ENCODE measurements around the gene ITPR1. TPM values are rescaled to one million over a fixed set of nuclear protein-coding genes. Genes with fewer than 3 reads are reported as not detected.

Gene ITPR1
- total and polyA plus RNA-seq, 5 donors from 2014 or later: 6.9 to 97.5 (median 9.5) TPM

DNA sequence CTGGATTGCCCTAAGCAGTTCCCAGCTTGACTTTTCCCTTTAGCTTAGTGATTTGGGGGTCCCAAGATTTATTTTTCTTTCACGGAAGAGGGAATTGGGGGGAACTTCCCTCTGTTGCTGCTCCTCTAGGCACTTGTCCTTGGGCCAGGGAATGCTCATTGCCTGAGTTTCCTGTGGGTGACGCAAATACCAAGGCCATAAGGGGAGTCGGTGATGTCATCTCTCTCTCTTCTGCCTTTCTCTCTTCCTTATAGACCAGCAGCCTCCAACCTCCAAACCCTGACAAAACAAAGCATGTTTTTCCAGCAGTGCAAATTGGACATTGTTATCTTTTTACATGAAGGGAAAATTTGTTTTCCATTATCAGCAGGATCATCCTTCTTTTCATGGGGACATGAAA, 120.2 kb downstream of the ITPR1 start:
- Mint-ChIP-seq H3K9me3 (peaks cover 0 to 3% (median 0%) of the 10 kb centered on the region in 7 donors), H3K36me3 (peaks cover 5% of the 10 kb centered on the region)

GRCh38 chr3:4614070-4614469, 120.9 kb downstream of the ITPR1 start:
- Histone ChIP-seq H3K27me3 (ENCODE audit: control insufficient read depth, insufficient read depth, low read length) (no peaks in the 10 kb centered on the region), H3K9me3 (ENCODE audit: control insufficient read depth in 2 of 2, low read length in 2 of 2) (no peaks in the 10 kb centered on the region), H3K36me3 (ENCODE audit: control insufficient read depth, insufficient read depth, low read length) (no peaks in the 10 kb centered on the region), H3K4me3 (ENCODE audit: low read depth, low read length) (no peak overlapping the region), H3K27ac (ENCODE audit: insufficient read depth, low read length, poor library complexity, severe bottlenecking) (no peak overlapping the region), H3K4me1 (ENCODE audit: control insufficient read depth, insufficient read depth, low read length, poor library complexity, severe bottlenecking) (no peaks in the 10 kb centered on the region)
- Mint-ChIP-seq H3K4me1 (peaks cover 4 to 17% (median 15%) of the 10 kb centered on the region in 4 donors), H3K4me3 (no peak overlapping the region), H3K27ac (no peak overlapping the region), H3K27me3 (no peaks in the 10 kb centered on the region), H3K9me3 (peaks cover 0 to 3% (median 0%) of the 10 kb centered on the region in 7 donors), H3K36me3 (peaks cover 5% of the 10 kb centered on the region)
- ATAC-seq (ENCODE audit: low read depth in 2 of 2) (no peak), DNase-seq (no peak)

More for the DNA sequence above, 120.2 kb downstream of the ITPR1 start:
- Histone ChIP-seq H3K27me3 (ENCODE audit: control insufficient read depth, insufficient read depth, low read length) (no peaks in the 10 kb centered on the region), H3K4me3 (ENCODE audit: low read depth, low read length) (no peak overlapping the region), H3K9me3 (ENCODE audit: control insufficient read depth in 2 of 2, low read length in 2 of 2) (no peaks in the 10 kb centered on the region), H3K27ac (ENCODE audit: insufficient read depth, low read length, poor library complexity, severe bottlenecking) (no peak overlapping the region), H3K4me1 (ENCODE audit: control insufficient read depth, insufficient read depth, low read length, poor library complexity, severe bottlenecking) (no peaks in the 10 kb centered on the region), H3K36me3 (ENCODE audit: control insufficient read depth, insufficient read depth, low read length) (no peaks in the 10 kb centered on the region)
- peaks cover 2 to 15% (median 10%) of the 10 kb centered on the region in 4 donors for H3K4me1 Mint-ChIP-seq
- ATAC-seq (ENCODE audit: low read depth in 2 of 2): no peak
- no peak overlapping the region for H3K4me3 Mint-ChIP-seq
- peak overlapping the region in 1 of 3 donors; percentile 69 for H3K27ac Mint-ChIP-seq
- no peak for DNase-seq
- H3K27me3 Mint-ChIP-seq: no peaks in the 10 kb centered on the region

DNA sequence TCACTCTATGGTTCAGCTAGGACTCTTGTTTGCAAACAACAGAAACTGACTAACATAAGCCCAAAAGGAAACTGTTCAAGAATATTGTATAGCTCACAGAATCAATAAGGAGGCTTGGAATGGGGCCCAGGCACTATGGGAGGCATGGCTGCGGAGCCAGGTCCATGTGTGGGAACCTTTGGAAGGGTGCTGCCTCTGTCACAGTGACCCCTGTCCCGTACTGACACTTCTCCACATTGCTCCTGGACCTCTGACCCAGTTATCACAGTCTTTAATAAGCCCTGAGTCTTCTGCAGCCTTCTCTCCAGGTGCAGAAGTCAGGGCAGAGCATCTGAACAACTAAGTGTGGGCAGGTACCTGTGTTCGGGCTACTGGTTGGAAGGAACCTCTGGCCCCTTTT, 121.8 kb downstream of the ITPR1 start:
- H3K27me3 Mint-ChIP-seq: no peaks in the 10 kb centered on the region
- no peak overlapping the region for H3K4me3 Mint-ChIP-seq
- no peak overlapping the region for H3K27ac Mint-ChIP-seq
- H3K27ac ChIP-seq (ENCODE audit: insufficient read depth, low read length, poor library complexity, severe bottlenecking): no peak overlapping the region
- H3K9me3 ChIP-seq (ENCODE audit: control insufficient read depth in 2 of 2, low read length in 2 of 2): no peaks in the 10 kb centered on the region
- H3K4me1 ChIP-seq (ENCODE audit: control insufficient read depth, insufficient read depth, low read length, poor library complexity, severe bottlenecking): no peaks in the 10 kb centered on the region
- ATAC-seq (ENCODE audit: low read depth in 2 of 2) (no peak), DNase-seq (no peak)
- no peaks in the 10 kb centered on the region for H3K27me3 ChIP-seq (ENCODE audit: control insufficient read depth, insufficient read depth, low read length)
- H3K36me3 ChIP-seq (ENCODE audit: control insufficient read depth, insufficient read depth, low read length): no peaks in the 10 kb centered on the region
- H3K9me3 Mint-ChIP-seq: peaks cover 0 to 3% (median 0%) of the 10 kb centered on the region in 7 donors
- peaks cover 5% of the 10 kb centered on the region for H3K36me3 Mint-ChIP-seq
- no peak overlapping the region for H3K4me3 ChIP-seq (ENCODE audit: low read depth, low read length)
- H3K4me1 Mint-ChIP-seq: peaks cover 5 to 17% (median 13%) of the 10 kb centered on the region in 4 donors

- no peaks in the 10 kb centered on the region for H3K36me3 ChIP-seq (ENCODE audit: control insufficient read depth, insufficient read depth, low read length)
- no peaks in the 10 kb centered on the region for H3K4me1 ChIP-seq (ENCODE audit: control insufficient read depth, insufficient read depth, low read length, poor library complexity, severe bottlenecking)
- Mint-ChIP-seq H3K9me3 (peaks cover 0 to 3% (median 0%) of the 10 kb centered on the region in 7 donors), H3K27me3 (no peaks in the 10 kb centered on the region), H3K4me1 (peaks cover 5 to 17% (median 12%) of the 10 kb centered on the region in 4 donors), H3K36me3 (peaks cover 10% of the 10 kb centered on the region), H3K4me3 (no peak overlapping the region), H3K27ac (peak overlapping the region in 2 of 3 donors; percentile 12 to 60)
- DNase-seq (no peak), ATAC-seq (ENCODE audit: low read depth in 2 of 2) (no peak)
- H3K27me3 ChIP-seq (ENCODE audit: control insufficient read depth, insufficient read depth, low read length): no peaks in the 10 kb centered on the region
- H3K4me3 ChIP-seq (ENCODE audit: low read depth, low read length): no peak overlapping the region
- no peaks in the 10 kb centered on the region for H3K9me3 ChIP-seq (ENCODE audit: control insufficient read depth in 2 of 2, low read length in 2 of 2)
- H3K27ac ChIP-seq (ENCODE audit: insufficient read depth, low read length, poor library complexity, severe bottlenecking): no peak overlapping the region
These were observed 122.6 kb downstream of the ITPR1 start for GRCh38 chr3:4615750-4616149.

DNA sequence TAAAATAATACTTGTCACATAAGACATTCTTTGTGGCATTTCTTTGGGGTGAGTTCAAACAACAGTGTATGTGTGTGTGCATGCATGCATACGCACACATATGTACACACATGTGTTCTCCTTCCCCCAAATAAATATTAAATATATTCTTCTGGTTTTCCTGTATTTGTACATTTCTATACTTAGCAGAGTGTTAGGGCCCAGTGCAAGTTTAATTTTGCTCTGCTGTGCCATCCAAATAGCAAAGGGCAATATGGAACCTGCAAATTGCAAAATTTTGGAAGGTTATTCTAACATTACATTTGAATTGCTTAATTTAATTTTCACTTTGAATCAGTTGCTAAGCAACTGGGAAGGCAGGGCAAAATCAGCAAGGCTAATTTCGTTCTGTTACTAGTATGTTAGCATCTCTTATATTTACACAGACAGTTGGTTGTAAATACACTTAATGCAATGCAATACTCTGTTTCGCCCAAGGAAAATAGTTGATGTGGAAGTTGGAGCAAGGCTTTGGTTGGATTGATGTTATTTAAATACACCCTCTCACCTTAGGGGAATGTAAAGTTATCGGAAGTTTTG, 130.4 kb downstream of the ITPR1 start:
- no peak overlapping the region for H3K27ac ChIP-seq (ENCODE audit: insufficient read depth, low read length, poor library complexity, severe bottlenecking)
- Mint-ChIP-seq H3K4me3 (no peak overlapping the region), H3K4me1 (peaks cover 3 to 18% (median 12%) of the 10 kb centered on the region in 4 donors), H3K27me3 (no peaks in the 10 kb centered on the region), H3K9me3 (peaks cover 0 to 1% (median 0%) of the 10 kb centered on the region in 7 donors), H3K36me3 (peaks cover 15% of the 10 kb centered on the region), H3K27ac (no peak overlapping the region)
- no peak overlapping the region for H3K4me3 ChIP-seq (ENCODE audit: low read depth, low read length)
- no peaks in the 10 kb centered on the region for H3K9me3 ChIP-seq (ENCODE audit: control insufficient read depth in 2 of 2, low read length in 2 of 2)
- H3K36me3 ChIP-seq (ENCODE audit: control insufficient read depth, insufficient read depth, low read length): peaks cover 6% of the 10 kb centered on the region
- DNase-seq (no peak), ATAC-seq (ENCODE audit: low read depth in 2 of 2) (no peak)
- H3K27me3 ChIP-seq (ENCODE audit: control insufficient read depth, insufficient read depth, low read length): no peaks in the 10 kb centered on the region
- no peaks in the 10 kb centered on the region for H3K4me1 ChIP-seq (ENCODE audit: control insufficient read depth, insufficient read depth, low read length, poor library complexity, severe bottlenecking)

DNA sequence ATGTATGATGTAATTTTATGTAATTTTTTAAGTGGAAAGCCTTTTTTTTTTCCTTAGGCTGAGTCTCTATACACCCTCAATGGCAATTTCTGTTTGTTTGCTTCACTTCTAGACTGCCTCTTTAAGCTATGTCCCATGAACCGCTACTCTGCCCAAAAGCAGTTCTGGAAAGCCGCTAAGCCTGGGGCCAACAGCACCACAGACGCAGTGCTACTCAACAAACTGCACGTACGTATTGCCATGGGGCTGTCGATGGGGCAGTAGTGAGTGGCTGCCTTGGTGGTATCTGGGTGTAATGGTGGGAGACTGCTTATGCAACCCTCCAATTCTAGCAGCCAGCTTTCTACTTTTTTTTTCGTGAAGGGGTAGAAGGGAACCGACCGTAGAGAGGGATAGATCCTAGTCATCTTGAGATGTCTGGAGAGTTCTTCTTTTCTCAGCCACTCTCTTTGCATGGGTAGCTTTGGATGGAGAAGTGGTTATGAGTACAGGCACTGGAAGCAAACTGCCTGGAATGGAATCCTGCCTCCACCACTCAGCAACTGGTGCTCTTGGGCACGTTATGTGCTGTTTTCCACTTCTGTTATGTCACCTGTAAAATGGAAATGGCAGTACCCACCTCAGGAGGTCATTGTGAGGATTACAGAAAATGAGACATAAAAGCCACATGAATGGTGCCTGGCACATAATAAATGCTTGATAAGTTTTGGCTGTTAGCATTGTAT, 134.7 kb downstream of the ITPR1 start:
- no peak overlapping the region for H3K27ac Mint-ChIP-seq
- Histone ChIP-seq H3K4me1 (ENCODE audit: control insufficient read depth, insufficient read depth, low read length, poor library complexity, severe bottlenecking) (no peaks in the 10 kb centered on the region), H3K4me3 (ENCODE audit: low read depth, low read length) (no peak overlapping the region), H3K27ac (ENCODE audit: insufficient read depth, low read length, poor library complexity, severe bottlenecking) (no peak overlapping the region), H3K27me3 (ENCODE audit: control insufficient read depth, insufficient read depth, low read length) (no peaks in the 10 kb centered on the region), H3K9me3 (ENCODE audit: control insufficient read depth in 2 of 2, low read length in 2 of 2) (no peaks in the 10 kb centered on the region), H3K36me3 (ENCODE audit: control insufficient read depth, insufficient read depth, low read length) (peaks cover 7% of the 10 kb centered on the region)
- no peak overlapping the region for H3K4me3 Mint-ChIP-seq
- no peaks in the 10 kb centered on the region for H3K9me3 Mint-ChIP-seq
- H3K36me3 Mint-ChIP-seq: no peaks in the 10 kb centered on the region
- H3K27me3 Mint-ChIP-seq: no peaks in the 10 kb centered on the region
- peaks cover 0 to 14% (median 6%) of the 10 kb centered on the region in 4 donors for H3K4me1 Mint-ChIP-seq
- ATAC-seq (ENCODE audit: low read depth in 2 of 2) (no peak), DNase-seq (no peak)

DNA sequence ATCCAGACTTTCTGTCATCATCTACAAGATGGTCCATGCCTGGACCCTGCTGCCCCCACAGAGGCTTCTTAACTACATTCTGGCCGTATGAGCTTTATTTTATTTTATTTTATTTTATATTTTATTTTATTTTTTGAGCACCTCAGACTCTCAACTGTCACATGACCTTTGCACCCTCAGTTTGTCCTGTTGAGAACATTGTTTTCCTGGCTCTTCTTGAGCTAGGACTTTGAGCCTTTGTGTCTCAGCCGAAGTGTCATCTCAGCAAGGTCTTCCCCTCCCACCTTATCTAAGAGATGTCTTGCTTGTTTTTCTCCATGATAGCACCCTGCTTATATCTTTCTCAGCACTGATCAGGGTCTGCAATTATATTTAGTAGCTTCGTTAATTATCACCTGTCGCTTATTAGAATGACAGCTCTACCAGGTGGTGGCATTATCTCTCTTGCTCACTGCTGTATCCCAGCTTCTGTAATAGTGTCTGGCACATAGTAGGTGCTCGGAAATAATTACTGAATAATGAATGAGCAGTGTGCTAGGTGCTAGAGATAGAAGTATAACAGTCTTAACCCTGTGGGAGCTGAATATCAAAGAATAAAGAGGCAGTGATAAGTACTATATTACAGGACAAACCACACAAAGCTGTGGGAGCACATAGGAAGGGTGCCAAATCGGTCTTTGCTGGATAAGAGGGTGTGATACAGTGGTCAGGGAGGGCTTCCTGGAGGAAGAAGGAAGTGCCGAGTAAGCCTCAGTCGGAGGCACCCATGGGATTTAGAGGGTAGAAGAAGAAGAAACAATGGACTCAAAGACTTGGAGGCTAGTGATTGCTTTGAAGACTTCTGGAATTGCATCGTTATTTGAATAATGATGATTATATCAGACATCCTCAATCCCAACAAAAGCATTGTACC, 136.2 kb downstream of the ITPR1 start:
- ATAC-seq (ENCODE audit: low read depth in 2 of 2): no peak
- Histone ChIP-seq H3K4me3 (ENCODE audit: low read depth, low read length) (no peak overlapping the region), H3K27me3 (ENCODE audit: control insufficient read depth, insufficient read depth, low read length) (no peaks in the 10 kb centered on the region), H3K36me3 (ENCODE audit: control insufficient read depth, insufficient read depth, low read length) (peaks cover 7% of the 10 kb centered on the region), H3K4me1 (ENCODE audit: control insufficient read depth, insufficient read depth, low read length, poor library complexity, severe bottlenecking) (no peaks in the 10 kb centered on the region), H3K27ac (ENCODE audit: insufficient read depth, low read length, poor library complexity, severe bottlenecking) (no peak overlapping the region), H3K9me3 (ENCODE audit: control insufficient read depth in 2 of 2, low read length in 2 of 2) (no peaks in the 10 kb centered on the region)
- no peaks in the 10 kb centered on the region for H3K36me3 Mint-ChIP-seq
- DNase-seq: no peak
- H3K9me3 Mint-ChIP-seq: no peaks in the 10 kb centered on the region
- no peaks in the 10 kb centered on the region for H3K27me3 Mint-ChIP-seq
- H3K4me3 Mint-ChIP-seq: no peak overlapping the region
- no peak overlapping the region for H3K27ac Mint-ChIP-seq
- H3K4me1 Mint-ChIP-seq: peaks cover 7 to 20% (median 9%) of the 10 kb centered on the region in 4 donors
